NCI-H1048 (cell line): ENCODE data around the gene CERT1.
A peak's percentile ranks its signal among the peaks of the same experiment; 100 is the strongest.
"Not testable (repeated sequence)": the region's sequence is repeated elsewhere in the genome, so short reads cannot be mapped to it uniquely, and the experiment has no call there.

Experiments
- DNase-seq: peaks from one replicate; lab custom pipeline; 2025; lab: John Stamatoyannopoulos, UW

Gene CERT1

GRCh38 chr5:75511435-75512382, at the start of gene CERT1, which contains the start of gene POLK:
Gene CERT1, minus strand, starts transcription at chr5:75511629. Its CDS starts 422 bp downstream, at chr5:75511207.
Gene POLK, plus strand, starts transcription at chr5:75511891.
- DNase-seq = peak; percentile 97

GRCh38 chr5:75560655-75561054, 49.2 kb upstream of the CERT1 start:
- not testable (repeated sequence) for DNase-seq

GRCh38 chr5:75558981-75559632, 47.7 kb upstream of the CERT1 start:
- no peak for DNase-seq

GRCh38 chr5:75558221-75558620, 46.8 kb upstream of the CERT1 start:
- no peak for DNase-seq

GRCh38 chr5:75553358-75553757, 41.9 kb upstream of the CERT1 start:
- DNase-seq = no peak

- DNase-seq = no peak
Observed at GRCh38 chr5:75552764-75553163, 41.3 kb upstream of the CERT1 start.

- no peak for DNase-seq
Observed at GRCh38 chr5:75551471-75551870, 40.0 kb upstream of the CERT1 start.

- DNase-seq = no peak
Observed at GRCh38 chr5:75550597-75550996, 39.2 kb upstream of the CERT1 start.

- DNase-seq = no peak
Observed at GRCh38 chr5:75547812-75548211, 36.4 kb upstream of the CERT1 start.

- DNase-seq = no peak
Observed at GRCh38 chr5:75546830-75547229, 35.4 kb upstream of the CERT1 start.

- DNase-seq = no peak
Observed at GRCh38 chr5:75545131-75545530, 33.7 kb upstream of the CERT1 start.

GRCh38 chr5:75538211-75538610, 26.8 kb upstream of the CERT1 start:
- no peak for DNase-seq

GRCh38 chr5:75536694-75537360, 25.4 kb upstream of the CERT1 start:
- no peak for DNase-seq

- DNase-seq = no peak
Observed at GRCh38 chr5:75536147-75536546, 24.7 kb upstream of the CERT1 start.

- no peak for DNase-seq
Observed at GRCh38 chr5:75534734-75535133, 23.3 kb upstream of the CERT1 start.

GRCh38 chr5:75533716-75534115, 22.3 kb upstream of the CERT1 start:
- not testable (repeated sequence) for DNase-seq

GRCh38 chr5:75532190-75532589, 20.8 kb upstream of the CERT1 start:
- DNase-seq = no peak

GRCh38 chr5:75529185-75529584, 17.8 kb upstream of the CERT1 start:
- no peak for DNase-seq

GRCh38 chr5:75526070-75526469, 14.6 kb upstream of the CERT1 start:
- no peak for DNase-seq

GRCh38 chr5:75525344-75525743, 13.9 kb upstream of the CERT1 start:
- DNase-seq = no peak

- DNase-seq = no peak
Observed at GRCh38 chr5:75524591-75524990, 13.2 kb upstream of the CERT1 start.

GRCh38 chr5:75524071-75524470, 12.6 kb upstream of the CERT1 start:
- DNase-seq = no peak

- no peak for DNase-seq
Observed at GRCh38 chr5:75523275-75523674, 11.8 kb upstream of the CERT1 start.
